HG02610 (cell line): ENCODE results near the gene NAV2.
A peak's percentile ranks its signal among the peaks of the same experiment; 100 is the strongest.

Experiments used
- ATAC-seq: cut with Tn5 transposase; IDR thresholded peaks from one replicate; pipeline ENCODE4 v1.9.1; 2021; ENCODE audit warnings: mild to moderate bottlenecking, moderate library complexity; ENCODE audit not compliant: unreplicated experiment

NAV2 gene

DNA sequence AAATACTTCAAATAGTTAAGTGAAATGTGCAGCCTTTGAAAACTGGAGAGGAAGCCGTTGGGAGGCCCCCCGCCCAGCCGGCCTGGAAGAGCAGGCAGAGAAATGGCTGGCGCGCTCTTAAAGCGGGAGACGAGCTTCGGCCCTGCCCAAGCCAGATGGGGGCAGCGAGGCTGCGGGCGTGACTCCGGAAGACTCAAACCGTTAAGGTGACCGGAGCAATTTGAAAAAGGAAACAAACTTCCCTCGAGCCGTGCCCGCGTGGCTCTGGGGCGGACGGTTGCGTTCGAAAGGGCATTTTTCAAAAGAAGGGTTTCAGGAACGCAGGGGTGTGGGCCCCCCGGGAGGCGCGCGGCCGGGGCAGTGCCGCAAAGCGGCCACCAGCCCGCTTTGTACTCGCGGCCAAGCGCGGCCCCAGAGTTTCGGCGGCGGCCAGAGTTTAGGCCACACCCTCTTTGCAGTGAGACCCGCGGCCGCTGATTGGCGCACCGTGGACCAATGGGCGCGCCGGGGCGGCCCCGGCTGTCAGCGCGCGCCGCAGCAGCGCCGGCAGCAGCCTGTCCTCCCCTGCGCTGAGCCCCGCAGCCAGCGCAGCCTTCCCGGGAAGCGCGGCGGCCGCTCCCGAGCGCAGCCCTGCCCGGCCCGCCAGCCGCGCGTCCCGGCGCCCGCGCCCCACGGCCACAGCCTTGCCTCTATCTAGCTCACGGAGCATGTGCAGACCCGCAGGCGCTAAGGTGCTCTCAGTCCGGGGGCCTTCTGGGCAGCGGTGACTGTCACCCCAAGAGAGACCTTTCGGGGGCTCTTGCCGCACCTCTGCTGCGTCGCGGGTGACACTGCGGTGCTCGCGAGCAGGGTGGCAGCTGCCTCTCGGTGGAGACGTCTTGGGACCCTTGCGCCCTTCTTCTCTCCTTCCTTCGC lies at the start of gene NAV2:
NAV2 (plus strand) TSS at position 557 of the 915 bp plus-strand sequence. CDS start 859 bp downstream, outside the sequence.
- ATAC-seq: peak; percentile 100

DNA sequence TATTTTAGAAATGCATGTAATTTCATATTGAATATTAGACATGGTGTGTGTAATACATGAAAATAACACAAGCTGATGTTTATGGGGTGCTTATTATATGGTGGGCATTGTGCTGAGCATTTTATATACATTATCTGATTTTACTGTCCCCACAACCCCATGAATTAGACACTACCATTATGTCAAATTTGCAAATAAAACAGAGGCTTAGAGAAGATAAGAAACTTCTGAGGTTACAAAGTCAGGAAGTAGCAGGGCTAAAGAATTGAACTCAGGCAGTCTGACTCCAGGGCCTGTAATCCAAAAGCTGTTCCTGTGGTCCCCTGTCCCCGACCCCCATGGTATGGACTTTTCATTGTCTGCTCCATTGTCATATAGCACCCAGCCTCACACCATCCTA lies 49.4 kb upstream of the NAV2 start:
- ATAC-seq: no peak

DNA sequence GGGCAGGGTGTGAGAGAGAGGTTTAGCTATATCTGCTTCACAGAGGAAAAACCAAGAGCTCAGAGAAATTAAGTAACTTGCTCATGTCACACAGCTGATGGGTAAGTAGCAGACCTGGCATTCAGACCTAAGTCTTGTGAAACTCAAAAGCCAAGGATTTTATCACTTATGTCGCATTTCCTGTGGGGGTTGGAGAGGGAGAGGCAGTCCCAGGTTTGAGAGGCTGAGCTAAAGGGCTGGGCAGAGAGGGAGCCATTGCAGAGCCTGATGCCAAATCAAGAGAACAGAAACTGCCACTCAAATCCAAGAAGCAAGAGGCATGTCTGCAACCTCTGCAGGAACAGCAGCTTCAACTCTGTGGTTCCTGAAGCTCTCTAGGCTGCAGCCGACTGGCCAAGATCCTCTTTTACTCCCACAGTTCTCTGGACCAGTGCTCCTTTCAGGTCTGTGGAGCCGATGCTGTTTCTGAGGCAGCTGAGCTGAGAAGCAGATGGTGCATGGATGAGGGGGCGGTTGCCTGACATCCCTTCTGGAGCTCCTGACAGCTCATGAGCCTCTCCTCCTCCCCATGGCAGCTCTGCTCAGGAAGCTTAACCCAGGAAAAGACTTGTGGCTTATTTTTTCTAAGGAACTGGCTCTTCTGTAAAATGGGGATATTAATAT lies 47.6 kb upstream of the NAV2 start:
- ATAC-seq: no peak

- ATAC-seq: no peak
Measured at GRCh38 chr11:19666951-19667350, 45.7 kb upstream of the NAV2 start.

- no peak for ATAC-seq
Measured at GRCh38 chr11:19669511-19669910, 43.1 kb upstream of the NAV2 start.

DNA sequence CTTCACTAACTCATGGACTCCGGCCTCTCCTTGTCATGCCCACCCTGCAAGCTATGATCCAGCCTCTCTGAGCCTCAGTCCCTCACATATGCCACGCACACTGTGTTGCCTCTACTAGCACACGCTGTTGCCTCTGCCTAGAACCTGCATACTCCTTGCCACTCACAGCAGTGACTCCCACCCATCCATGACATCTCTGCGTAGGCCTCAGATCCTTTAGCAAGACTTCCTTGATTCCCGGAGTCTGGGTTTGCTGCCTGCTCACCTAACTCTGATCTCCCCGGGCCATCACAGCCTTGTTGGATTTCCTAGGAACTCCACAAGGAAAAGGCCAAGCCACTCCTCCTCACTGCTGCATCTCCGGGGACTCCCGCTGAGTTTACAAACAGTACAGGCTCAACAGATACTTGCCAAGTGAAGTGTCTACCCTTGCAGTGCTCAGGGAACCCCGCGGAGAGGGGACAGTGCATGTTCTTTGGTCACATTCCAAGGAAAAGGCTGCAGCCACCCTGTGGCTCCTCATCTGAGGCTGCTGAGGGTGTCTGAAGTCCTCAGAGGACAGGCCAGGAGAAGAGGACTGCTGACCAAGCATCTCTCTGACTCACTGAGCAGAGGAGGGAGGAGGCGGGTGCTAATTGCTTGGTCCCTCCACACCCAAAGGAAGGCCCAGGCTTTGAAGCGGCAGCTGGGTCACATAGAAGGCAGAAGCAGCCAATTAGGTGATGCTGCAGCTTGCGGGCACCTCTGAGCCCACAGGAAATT lies 42.4 kb upstream of the NAV2 start:
- no peak for ATAC-seq

DNA sequence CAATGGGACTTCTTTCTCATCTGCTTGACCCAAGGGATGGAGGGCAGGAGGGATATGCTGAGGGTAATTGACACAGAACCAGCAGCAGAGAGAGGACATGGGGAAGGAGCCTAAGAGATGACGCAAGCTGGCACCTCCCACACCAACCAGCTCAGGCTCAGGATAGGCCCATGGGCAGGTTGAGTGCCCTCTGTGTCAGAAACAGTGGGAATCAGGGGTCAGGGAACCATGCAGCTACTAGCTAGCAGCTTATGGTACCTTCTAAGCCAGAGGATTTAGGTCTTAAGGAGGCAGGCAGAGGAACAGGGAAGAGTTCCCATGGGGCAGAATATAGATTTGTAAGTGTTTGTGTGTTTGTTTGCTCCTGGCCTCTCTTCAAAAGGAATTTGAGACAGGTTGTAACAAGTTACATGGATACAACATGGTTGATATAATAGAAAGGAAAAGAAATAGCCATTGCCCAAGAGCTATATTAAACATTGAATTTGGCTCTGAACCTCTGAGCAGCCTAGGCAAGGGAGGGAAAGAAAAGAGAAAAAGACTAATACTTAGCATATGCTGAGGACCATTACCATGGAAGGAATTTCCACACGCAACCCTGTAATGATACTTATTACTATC lies 39.9 kb upstream of the NAV2 start:
- no peak for ATAC-seq

- no peak for ATAC-seq
Measured at GRCh38 chr11:19673924-19674729, 38.5 kb upstream of the NAV2 start.

DNA sequence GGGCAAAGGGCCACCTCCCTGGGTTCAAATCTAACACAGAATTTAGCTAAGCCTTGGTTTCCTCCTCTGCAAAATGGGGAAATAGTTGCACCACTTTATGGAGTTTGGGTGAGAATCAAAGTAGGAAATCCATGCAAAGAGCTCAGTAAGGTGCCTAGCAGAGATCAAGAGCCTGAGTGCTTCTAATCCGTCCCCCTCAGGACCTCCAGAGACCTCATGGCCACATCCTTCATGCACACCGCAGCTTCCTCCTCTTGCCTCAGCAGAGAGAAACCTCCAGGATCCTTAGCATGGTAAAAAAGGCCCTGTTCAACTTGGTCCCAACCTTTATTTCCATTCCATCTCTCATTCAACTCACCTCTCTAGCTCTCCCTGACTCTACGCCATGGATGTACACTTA lies 37.8 kb upstream of the NAV2 start:
- ATAC-seq: no peak

DNA sequence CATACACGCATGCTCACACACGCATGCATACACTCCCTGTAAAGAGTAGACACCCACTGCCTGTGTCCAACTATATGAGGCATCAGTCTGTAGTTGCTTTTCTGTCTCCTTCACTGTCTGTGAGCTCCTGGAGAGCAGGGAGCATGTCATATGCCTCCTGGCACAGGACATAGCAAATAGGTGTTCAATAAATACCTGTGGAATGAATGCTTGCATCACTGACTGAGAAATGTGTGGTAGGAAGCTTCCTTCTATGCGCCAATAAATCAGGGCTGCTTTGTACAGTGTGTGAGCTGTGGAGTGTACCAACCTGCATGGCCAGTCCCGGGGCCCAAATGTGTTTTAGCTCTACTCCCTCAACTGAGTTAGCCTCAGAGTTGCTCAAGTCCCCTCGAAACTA lies 37.2 kb upstream of the NAV2 start:
- no peak for ATAC-seq

DNA sequence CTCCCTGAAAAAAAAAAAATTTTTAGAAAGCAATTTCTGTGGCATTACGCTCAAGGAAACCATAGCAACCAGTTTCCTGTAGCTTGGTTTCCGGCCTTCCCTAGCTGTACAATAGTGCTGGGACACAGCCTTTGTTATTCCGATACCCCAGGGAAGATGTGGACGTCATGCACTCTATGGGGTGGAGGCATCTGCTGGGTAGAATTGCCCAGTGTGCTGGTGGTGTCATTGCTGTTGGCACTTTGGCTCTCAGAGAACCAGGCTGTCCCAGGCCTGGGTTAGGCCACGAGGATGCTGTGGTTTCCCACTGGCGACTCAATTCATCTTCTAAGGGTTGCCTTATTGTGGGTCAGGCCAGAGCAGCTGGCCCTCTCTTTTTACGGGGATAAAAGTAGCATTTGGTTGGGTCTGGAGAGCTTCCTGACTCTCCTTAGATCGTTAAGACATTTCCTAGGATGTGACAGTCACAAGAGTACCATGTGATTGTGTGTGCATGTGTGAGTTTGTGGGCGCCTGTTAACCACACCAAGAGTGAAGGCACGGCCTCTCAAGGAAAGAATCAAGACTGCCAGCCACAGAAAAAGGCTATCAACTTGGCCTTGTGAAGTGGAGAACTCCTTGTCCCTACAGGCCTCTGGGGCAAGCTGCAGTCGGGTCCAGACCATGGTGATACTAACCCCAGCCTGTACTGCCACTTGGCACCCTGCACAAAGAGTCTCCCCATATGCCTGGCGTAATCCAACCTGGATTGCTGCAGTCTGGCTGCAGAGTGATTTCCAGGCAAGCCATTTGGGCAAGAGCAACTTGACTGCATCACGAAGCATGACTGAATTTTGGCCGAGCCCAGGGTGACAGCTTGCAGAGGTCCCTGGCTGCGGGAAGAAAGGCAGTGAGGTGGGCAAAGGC lies 35.9 kb upstream of the NAV2 start:
- no peak for ATAC-seq

GRCh38 chr11:19677381-19678080 lies 35.1 kb upstream of the NAV2 start:
- no peak for ATAC-seq

- ATAC-seq: no peak
Measured at GRCh38 chr11:19679952-19680828, 32.4 kb upstream of the NAV2 start.

GRCh38 chr11:19680829-19681368 lies 31.7 kb upstream of the NAV2 start:
- no peak for ATAC-seq

- no peak for ATAC-seq
Measured at GRCh38 chr11:19683141-19683805, 29.4 kb upstream of the NAV2 start.

DNA sequence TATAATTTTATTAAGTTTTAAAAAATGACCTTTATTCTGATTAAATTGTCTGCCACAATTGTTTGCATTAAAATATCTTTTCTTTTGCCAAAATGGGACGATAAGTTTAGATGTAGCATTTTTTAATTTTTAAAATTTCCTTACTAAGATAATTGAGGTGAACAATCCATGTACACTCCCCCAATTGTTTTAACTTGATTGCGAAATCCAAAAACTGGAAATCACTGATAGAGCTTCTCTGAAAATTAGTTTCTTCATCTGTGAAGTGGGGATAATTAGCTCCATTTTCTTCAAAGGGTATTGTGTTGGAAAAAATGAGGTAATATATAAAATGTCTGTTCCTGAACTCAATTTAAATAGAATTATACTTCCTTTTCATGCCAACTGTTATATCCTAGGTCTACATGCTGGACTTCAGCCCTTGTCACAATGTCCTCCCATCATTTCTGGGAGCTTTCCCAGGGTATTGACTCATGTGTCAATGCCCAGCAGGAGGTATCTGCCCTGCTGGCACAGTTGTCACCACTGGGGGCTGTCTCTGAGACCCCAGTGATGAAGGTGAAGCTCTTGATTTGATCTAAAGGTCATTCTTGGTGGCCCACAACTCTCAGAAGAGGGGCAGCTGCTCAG lies 28.7 kb upstream of the NAV2 start:
- ATAC-seq: no peak
